Panc1 (cell line): ENCODE measurements around the gene DCAF15. TPM values are rescaled to one million over a fixed set of nuclear protein-coding genes. Genes with fewer than 3 reads are reported as not detected.

ENCODE experiments used
- ATAC-seq: fragments of 200-7000 bp; cut with Tn5 transposase; 2 replicates; pipeline ENCODE4 v1.9.1; 2020; ENCODE audit warnings: mild to moderate bottlenecking, moderate library complexity
- BruUV-seq: library from RNA; stranded (reverse); fragments of 400-500 nt; replicated peaks from 2 replicates; lab custom pipeline; 2021; lab: Mats Ljungman, UMichigan
- CTCF ChIA-PET: fragments of 300-600 bp; sonication (Branson Sonifier 250); formaldehyde crosslinking; loops from one replicate; lab custom pipeline; 2022; ENCODE audit warnings: antibody characterized with exemption; lab: Charles Lee
- POLR2A ChIA-PET: fragments of 300-600 bp; sonication (Branson Sonifier 250); formaldehyde crosslinking; loops from one replicate; lab custom pipeline; 2022; ENCODE audit warnings: antibody characterized with exemption; lab: Charles Lee
- DNase-seq: peaks from one replicate; pipeline ENCODE4 v3.0.0-alpha.2; 2010; ENCODE audit warnings: low read depth, low spot score
- H3K27ac ChIP-seq: 2 replicates; pipeline ENCODE4 v1.5.1; 2011; ENCODE audit warnings: mild to moderate bottlenecking, low read length, inconsistent platforms
- H3K27me3 ChIP-seq: fragments of 200-500 bp; sonication (Bioruptor generic); 2 replicates; pipeline ENCODE4 v1.6.0; 2014; ENCODE audit warnings: low read length, inconsistent platforms; ENCODE audit not compliant: control insufficient read depth, insufficient read depth
- H3K36me3 ChIP-seq: fragments of 200-500 bp; sonication (Bioruptor generic); 2 replicates; pipeline ENCODE4 v1.5.1; 2014; ENCODE audit warnings: inconsistent platforms, mild to moderate bottlenecking, low read length, moderate library complexity; ENCODE audit not compliant: control insufficient read depth, insufficient read depth
- H3K4me1 ChIP-seq: 2 replicates; pipeline ENCODE4 v1.5.1; 2011; ENCODE audit warnings: inconsistent platforms, mild to moderate bottlenecking, low read length, moderate library complexity; ENCODE audit not compliant: control insufficient read depth, insufficient read depth
- H3K4me3 ChIP-seq, 2 experiments: 2 replicates each; pipeline ENCODE4 v1.5.1; 2011 to 2012; ENCODE audit warnings: low read depth in 2 of 2, low read length in 2 of 2, mild to moderate bottlenecking in 2 of 2, inconsistent platforms in 1 of 2, moderate library complexity in 1 of 2
- H3K9me3 ChIP-seq: fragments of 200-500 bp; sonication (Bioruptor generic); 2 replicates; pipeline ENCODE4 v1.5.1; 2014; ENCODE audit warnings: low read depth, mild to moderate bottlenecking, inconsistent platforms, low read length, moderate library complexity; ENCODE audit not compliant: control insufficient read depth, insufficient read depth
- POLR2AphosphoS5 ChIP-seq: IDR thresholded peaks from 2 replicates; pipeline ENCODE4 v1.6.1; 2012; ENCODE audit warnings: mild to moderate bottlenecking, low read depth, low read length, moderate library complexity
- SIN3A ChIP-seq: IDR thresholded peaks from 2 replicates; pipeline ENCODE4 v1.6.1; 2012; ENCODE audit warnings: low read depth, mild to moderate bottlenecking, low read length, moderate library complexity, borderline replicate concordance; ENCODE audit not compliant: insufficient read depth
- TCF7L2 ChIP-seq: IDR thresholded peaks from 2 replicates; pipeline ENCODE4 v1.6.1; 2011; ENCODE audit warnings: mild to moderate bottlenecking, low read depth, low read length, inconsistent platforms
- in situ Hi-C: cut with HindIII; loops from 2 replicates; pipeline ENCODE4 v1.10.0; 2016; ENCODE audit warnings: low sequenced_read_pairs, low pct_unique_long_range_greater_than_20kb
- intact Hi-C: fragments of 100-400 bp; cut with micrococcal nuclease; formaldehyde crosslinking; loops from one replicate; pipeline ENCODE4 v1.10.0; 2022; ENCODE audit not compliant: unreplicated experiment
- total RNA-seq: library from RNA; stranded (reverse); gene quantifications from one replicate; pipeline ENCODE4 v1.2.1, GENCODE V29; 2021; ENCODE audit not compliant: unreplicated experiment
- TF ChIP-seq, protein P1 (sequence below), 2 experiments: IDR thresholded peaks; 2 replicates each; pipeline ENCODE4 v1.6.1; 2011 to 2012; ENCODE audit warnings: low read depth in 2 of 2, control low read depth in 1 of 2, low read length in 1 of 2, mild to moderate bottlenecking in 1 of 2, moderate library complexity in 1 of 2; ENCODE audit not compliant: insufficient read depth in 1 of 2
- TF ChIP-seq, protein P2 (sequence below): fragments of 450-650 bp; IDR thresholded peaks from 2 replicates; pipeline ENCODE4 v1.5.1; 2017; ENCODE audit warnings: mild to moderate bottlenecking

The DCAF15 gene
- total RNA-seq, 1 experiment from 2014 or later, result 38.8 TPM

DNA sequence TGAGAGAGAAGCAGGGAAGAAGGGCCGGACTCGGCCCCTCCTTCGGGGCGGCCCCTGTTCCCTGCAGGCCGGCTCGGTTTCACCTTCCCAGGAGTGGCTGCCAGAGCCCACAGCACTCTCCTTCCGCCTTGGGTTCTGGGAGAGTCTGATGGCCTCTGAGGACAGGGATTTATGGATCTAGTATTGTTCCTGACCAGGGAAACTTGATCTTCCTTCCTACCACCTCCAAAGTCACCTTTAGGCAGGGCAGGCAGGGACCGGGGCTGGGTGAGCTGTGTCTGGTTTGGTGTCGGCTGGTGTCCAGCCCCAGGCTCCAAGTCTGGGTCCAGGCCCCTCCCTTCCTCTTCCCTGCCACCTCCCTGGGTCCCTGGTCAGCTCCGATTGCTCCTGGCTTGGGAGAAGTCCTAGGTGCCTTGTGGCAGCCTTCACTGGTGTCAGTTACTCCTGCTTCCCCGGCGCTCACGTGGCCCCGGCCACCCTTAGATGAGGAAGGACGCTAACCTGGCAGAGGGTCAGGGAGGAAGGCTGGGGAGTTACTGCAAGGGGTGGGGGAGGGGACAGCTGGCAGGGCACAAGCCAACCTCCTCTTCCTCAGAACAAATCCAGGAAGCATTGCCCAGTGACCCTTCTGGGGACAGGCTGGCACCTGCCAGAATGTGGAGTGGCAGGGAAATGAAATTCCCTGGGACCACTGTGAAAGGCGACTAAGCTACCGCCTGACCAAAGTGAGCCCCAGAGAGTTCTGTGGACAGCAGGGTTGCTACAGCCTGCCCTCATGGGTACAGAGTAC lies 35.0 kb downstream of the DCAF15 start:
- intact Hi-C loops, result no loop called here
- no peaks in the 10 kb centered on the region for H3K27me3 ChIP-seq
- H3K9me3 ChIP-seq, result no peaks in the 10 kb centered on the region
- H3K36me3 ChIP-seq, result no peaks in the 10 kb centered on the region
- in situ Hi-C loops, result no loop called here
- TF ChIP-seq, protein P1, sequence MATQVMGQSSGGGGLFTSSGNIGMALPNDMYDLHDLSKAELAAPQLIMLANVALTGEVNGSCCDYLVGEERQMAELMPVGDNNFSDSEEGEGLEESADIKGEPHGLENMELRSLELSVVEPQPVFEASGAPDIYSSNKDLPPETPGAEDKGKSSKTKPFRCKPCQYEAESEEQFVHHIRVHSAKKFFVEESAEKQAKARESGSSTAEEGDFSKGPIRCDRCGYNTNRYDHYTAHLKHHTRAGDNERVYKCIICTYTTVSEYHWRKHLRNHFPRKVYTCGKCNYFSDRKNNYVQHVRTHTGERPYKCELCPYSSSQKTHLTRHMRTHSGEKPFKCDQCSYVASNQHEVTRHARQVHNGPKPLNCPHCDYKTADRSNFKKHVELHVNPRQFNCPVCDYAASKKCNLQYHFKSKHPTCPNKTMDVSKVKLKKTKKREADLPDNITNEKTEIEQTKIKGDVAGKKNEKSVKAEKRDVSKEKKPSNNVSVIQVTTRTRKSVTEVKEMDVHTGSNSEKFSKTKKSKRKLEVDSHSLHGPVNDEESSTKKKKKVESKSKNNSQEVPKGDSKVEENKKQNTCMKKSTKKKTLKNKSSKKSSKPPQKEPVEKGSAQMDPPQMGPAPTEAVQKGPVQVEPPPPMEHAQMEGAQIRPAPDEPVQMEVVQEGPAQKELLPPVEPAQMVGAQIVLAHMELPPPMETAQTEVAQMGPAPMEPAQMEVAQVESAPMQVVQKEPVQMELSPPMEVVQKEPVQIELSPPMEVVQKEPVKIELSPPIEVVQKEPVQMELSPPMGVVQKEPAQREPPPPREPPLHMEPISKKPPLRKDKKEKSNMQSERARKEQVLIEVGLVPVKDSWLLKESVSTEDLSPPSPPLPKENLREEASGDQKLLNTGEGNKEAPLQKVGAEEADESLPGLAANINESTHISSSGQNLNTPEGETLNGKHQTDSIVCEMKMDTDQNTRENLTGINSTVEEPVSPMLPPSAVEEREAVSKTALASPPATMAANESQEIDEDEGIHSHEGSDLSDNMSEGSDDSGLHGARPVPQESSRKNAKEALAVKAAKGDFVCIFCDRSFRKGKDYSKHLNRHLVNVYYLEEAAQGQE (IDR thresholded peaks at IDR 0.05; ENCODE audit: insufficient read depth in 1 of 2, low read depth in 2 of 2, low read length in 1 of 2), result no peak
- TF ChIP-seq TCF7L2, result no peak
- no peak for TF ChIP-seq SIN3A
- TF ChIP-seq POLR2AphosphoS5, result no peak
- TF ChIP-seq, protein P2, sequence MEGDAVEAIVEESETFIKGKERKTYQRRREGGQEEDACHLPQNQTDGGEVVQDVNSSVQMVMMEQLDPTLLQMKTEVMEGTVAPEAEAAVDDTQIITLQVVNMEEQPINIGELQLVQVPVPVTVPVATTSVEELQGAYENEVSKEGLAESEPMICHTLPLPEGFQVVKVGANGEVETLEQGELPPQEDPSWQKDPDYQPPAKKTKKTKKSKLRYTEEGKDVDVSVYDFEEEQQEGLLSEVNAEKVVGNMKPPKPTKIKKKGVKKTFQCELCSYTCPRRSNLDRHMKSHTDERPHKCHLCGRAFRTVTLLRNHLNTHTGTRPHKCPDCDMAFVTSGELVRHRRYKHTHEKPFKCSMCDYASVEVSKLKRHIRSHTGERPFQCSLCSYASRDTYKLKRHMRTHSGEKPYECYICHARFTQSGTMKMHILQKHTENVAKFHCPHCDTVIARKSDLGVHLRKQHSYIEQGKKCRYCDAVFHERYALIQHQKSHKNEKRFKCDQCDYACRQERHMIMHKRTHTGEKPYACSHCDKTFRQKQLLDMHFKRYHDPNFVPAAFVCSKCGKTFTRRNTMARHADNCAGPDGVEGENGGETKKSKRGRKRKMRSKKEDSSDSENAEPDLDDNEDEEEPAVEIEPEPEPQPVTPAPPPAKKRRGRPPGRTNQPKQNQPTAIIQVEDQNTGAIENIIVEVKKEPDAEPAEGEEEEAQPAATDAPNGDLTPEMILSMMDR, result no peak
- peaks cover 8% of the 10 kb centered on the region for H3K4me1 ChIP-seq
- H3K27ac ChIP-seq, result no peak overlapping the region
- no peak overlapping the region for H3K4me3 ChIP-seq
- ATAC-seq (no peak; the same call in 1 of the 2 replicates), DNase-seq (no peak)
- BruUV-seq, result no TSS peak
- ChIA-PET CTCF (interaction anchor here (0.6 kb wide), 1 partner anchor 125 kb away, joined by 3 read pairs; no protein-coding TSS in a partner anchor), POLR2A (no interaction called here)

DNA sequence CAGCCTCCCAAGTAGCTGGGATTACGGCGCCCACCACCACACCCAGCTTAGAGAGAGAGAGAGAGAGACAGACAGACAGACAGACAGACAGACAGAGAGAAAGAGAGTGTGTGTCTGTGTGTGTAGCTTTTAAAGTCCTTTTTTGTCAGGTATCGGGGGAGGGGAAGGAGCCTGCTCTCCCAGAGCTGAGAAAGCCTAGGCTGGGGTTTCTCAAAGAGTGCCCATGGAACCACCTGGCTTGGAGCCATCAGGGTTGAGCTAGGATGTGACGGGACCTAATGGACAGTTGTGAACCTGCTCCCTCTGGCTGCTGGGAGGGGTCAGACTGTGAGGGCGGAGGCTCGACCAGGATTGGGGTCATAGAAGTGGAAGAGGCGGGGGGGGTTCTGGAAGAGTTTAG lies 37.2 kb downstream of the DCAF15 start:
- BruUV-seq, result no TSS peak

More for the DNA sequence above, 37.2 kb downstream of the DCAF15 start:
- Histone ChIP-seq H3K27me3 (no peaks in the 10 kb centered on the region), H3K36me3 (no peaks in the 10 kb centered on the region), H3K27ac (no peak overlapping the region), H3K9me3 (no peaks in the 10 kb centered on the region), H3K4me1 (peaks cover 8% of the 10 kb centered on the region), H3K4me3 (no peak overlapping the region)
- ATAC-seq (no peak), DNase-seq (no peak)
- in situ Hi-C loops, result no loop called here
- intact Hi-C loops, result no loop called here
- CTCF ChIA-PET, result interaction anchor here (0.8 kb wide), 1 partner anchor 63 kb away, joined by 3 read pairs; no protein-coding TSS in a partner anchor
- POLR2A ChIA-PET, result interaction anchor here (0.5 to 0.7 kb wide), 2 partner anchors 61 to 82 kb away, joined by 4 to 5 read pairs; no protein-coding TSS in a partner anchor
- TF ChIP-seq POLR2AphosphoS5 (no peak), TCF7L2 (no peak), SIN3A (no peak)
- TF ChIP-seq, protein P1 (IDR thresholded peaks at IDR 0.05; ENCODE audit: insufficient read depth in 1 of 2, low read depth in 2 of 2, low read length in 1 of 2), result no peak
